Left hindlimb (tissue), 1 donor: ENCODE measurements around the gene TEX2.

ENCODE experiments used
- DNase-seq: peaks from one replicate; pipeline ENCODE4 v3.0.0-alpha.2; 2018

Gene TEX2

GRCh38 chr17:64157669-64158180 lies 105.3 kb downstream of the TEX2 start:
- DNase-seq = no peak

- no peak for DNase-seq
These were observed 106.4 kb downstream of the TEX2 start for GRCh38 chr17:64156670-64157069.

GRCh38 chr17:64155751-64156544 lies 107.1 kb downstream of the TEX2 start:
- peak; percentile 79 for DNase-seq

- no peak for DNase-seq
These were observed 107.9 kb downstream of the TEX2 start for GRCh38 chr17:64155129-64155528.

- no peak for DNase-seq
These were observed 108.3 kb downstream of the TEX2 start for GRCh38 chr17:64154717-64155116.

GRCh38 chr17:64154313-64154695 lies 108.8 kb downstream of the TEX2 start:
- no peak for DNase-seq

- no peak for DNase-seq
These were observed 109.3 kb downstream of the TEX2 start for GRCh38 chr17:64153565-64154312.

GRCh38 chr17:64152428-64153125 lies 110.5 kb downstream of the TEX2 start:
- no peak for DNase-seq

- DNase-seq = no peak
These were observed 112.1 kb downstream of the TEX2 start for GRCh38 chr17:64151016-64151368.

GRCh38 chr17:64150237-64151015 lies 112.6 kb downstream of the TEX2 start:
- no peak for DNase-seq

- DNase-seq = no peak
These were observed 113.9 kb downstream of the TEX2 start for GRCh38 chr17:64149196-64149595.

- DNase-seq = no peak
These were observed 114.4 kb downstream of the TEX2 start for GRCh38 chr17:64148699-64149098.

GRCh38 chr17:64148017-64148631 lies 114.9 kb downstream of the TEX2 start:
- DNase-seq = no peak

- no peak for DNase-seq
These were observed 115.7 kb downstream of the TEX2 start for GRCh38 chr17:64147110-64148016.

- DNase-seq = peak; percentile 80
These were observed 116.5 kb downstream of the TEX2 start for GRCh38 chr17:64146418-64147109.

GRCh38 chr17:64145751-64146417 lies 117.2 kb downstream of the TEX2 start:
- peak; percentile 97 for DNase-seq

- no peak for DNase-seq
These were observed 117.7 kb downstream of the TEX2 start for GRCh38 chr17:64145375-64145750.

GRCh38 chr17:64139542-64139941 lies 123.5 kb downstream of the TEX2 start:
- no peak for DNase-seq

- DNase-seq = no peak
These were observed 124.6 kb downstream of the TEX2 start for GRCh38 chr17:64138441-64138840.

- DNase-seq = no peak
These were observed 128.1 kb downstream of the TEX2 start for GRCh38 chr17:64135000-64135399.
